Natural killer cell treated with Interleukin-12 subunit alpha and Interleukin-12 subunit beta and Interleukin-15 and Interleukin-18, amount 100 ng/mL, for 72 hours (primary cell): Measurements from ENCODE around the gene SLC1A7. TPM values are rescaled to one million over a fixed set of nuclear protein-coding genes. Genes with fewer than 3 reads are reported as not detected.

Experiments used
- ATAC-seq, 2 donors: fragments of 150-1000 bp; cut with Tn5 transposase in 1 of 2; sonication (Bioruptor Pico), chemical (Tn5 transposase) in 1 of 2; 2 replicates each; pipeline ENCODE4 v1.10.0; 2021
- DNase-seq: peaks from one replicate; pipeline ENCODE4 v3.0.0; 2022; ENCODE audit warnings: low spot score
- H3K27ac Mint-ChIP-seq, 2 donors: 1 replicate in 1 of 2; 2 replicates in 1 of 2; pipeline ENCODE4 v1.8.0; 2022; ENCODE audit warnings: mixed read lengths in 2 of 2, mild to moderate bottlenecking in 1 of 2, moderate library complexity in 1 of 2
- H3K27me3 Mint-ChIP-seq, 2 donors: 1 replicate in 1 of 2; 2 replicates in 1 of 2; pipeline ENCODE4 v1.8.0; 2022; ENCODE audit warnings: mixed read lengths in 2 of 2
- H3K36me3 Mint-ChIP-seq: one replicate; pipeline ENCODE4 v1.8.0; 2022; ENCODE audit warnings: mixed read lengths
- H3K4me1 Mint-ChIP-seq, 2 donors: 1 replicate in 1 of 2; 2 replicates in 1 of 2; pipeline ENCODE4 v1.8.0; 2022; ENCODE audit warnings: low read depth in 2 of 2, mixed read lengths in 2 of 2, mild to moderate bottlenecking in 1 of 2
- H3K4me3 Mint-ChIP-seq: one replicate; pipeline ENCODE4 v1.8.0; 2022; ENCODE audit warnings: mixed read lengths
- H3K9me3 Mint-ChIP-seq: 2 replicates; pipeline ENCODE4 v1.8.0; 2022; ENCODE audit warnings: mixed read lengths
- total RNA-seq, 2 donors: library from RNA; stranded (reverse); gene quantifications; one replicate each; pipeline ENCODE4 v1.2.3, GENCODE V29; 2022

SLC1A7 gene
- total RNA-seq, 2 donors from 2014 or later: 0.29 to 1.1 TPM

DNA sequence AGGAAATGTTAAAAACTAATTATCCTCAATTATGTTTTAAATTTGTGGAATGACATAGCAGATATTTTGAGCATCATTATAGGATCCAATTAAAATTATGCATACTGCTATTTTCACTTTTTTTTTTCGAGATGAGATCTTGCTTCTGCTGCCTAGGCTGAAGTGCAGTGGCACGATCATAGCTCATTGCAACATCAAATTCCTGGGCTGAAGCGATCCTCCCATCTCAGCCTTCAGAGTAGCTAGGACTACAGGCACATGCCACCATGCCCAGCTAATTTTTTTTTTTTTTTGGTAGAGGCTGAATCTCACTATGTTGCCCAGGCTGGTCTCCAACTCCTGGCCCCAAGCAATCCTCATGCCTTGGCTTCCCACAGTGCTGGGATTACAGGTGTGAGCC lies 11.3 kb upstream of the SLC1A7 start:
- Mint-ChIP-seq H3K27me3 (peaks cover 0 to 5% of the 10 kb centered on the region in 2 donors), H3K9me3 (no peaks in the 10 kb centered on the region), H3K4me3 (no peak overlapping the region), H3K36me3 (no peaks in the 10 kb centered on the region), H3K4me1 (no peaks in the 10 kb centered on the region), H3K27ac (no peak overlapping the region)
- DNase-seq (no peak), ATAC-seq (no peak)

DNA sequence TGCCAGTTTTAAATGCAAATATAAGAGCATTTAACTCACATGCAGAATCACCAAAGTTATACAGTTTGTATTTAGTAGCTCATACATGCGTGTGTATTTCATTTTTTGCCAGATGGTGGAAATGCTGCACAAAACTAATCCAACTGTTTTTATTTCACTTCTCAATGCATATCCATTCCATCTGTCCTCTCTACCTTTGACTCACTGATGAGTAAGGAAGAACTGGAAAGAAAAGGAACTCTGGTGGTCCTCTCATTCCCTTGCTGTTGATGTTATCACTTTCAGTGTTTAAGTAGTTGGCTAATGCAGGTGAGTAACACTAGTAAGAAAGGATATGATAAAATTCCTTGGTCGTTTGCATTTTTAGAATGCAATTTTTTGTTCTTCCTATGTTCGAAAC lies 5.7 kb upstream of the SLC1A7 start:
- H3K36me3 Mint-ChIP-seq: no peaks in the 10 kb centered on the region
- no peak for ATAC-seq
- no peaks in the 10 kb centered on the region for H3K9me3 Mint-ChIP-seq
- no peaks in the 10 kb centered on the region for H3K4me1 Mint-ChIP-seq
- H3K27me3 Mint-ChIP-seq: peaks cover 0 to under 1% of the 10 kb centered on the region in 2 donors
- H3K4me3 Mint-ChIP-seq: no peak overlapping the region
- H3K27ac Mint-ChIP-seq: no peak overlapping the region
- no peak for DNase-seq

DNA sequence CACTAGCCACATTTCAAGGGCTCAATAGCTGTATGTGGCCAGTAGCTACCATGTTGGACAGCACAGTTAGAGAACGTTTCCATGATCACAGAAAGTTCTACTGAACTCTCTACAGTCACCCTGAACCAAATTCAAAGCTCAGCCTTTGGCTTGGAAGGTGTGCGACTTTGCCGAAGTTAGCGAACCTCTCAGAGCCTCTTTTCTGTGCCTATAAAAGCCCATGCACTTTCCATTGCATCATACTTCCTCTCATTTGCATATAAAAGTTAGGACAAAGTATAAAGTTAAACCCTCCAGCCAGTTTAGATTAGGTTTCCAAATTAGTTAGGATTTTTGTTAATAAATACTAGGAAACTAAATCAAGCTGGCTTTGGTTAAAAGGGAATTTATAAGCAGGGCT lies 4.7 kb upstream of the SLC1A7 start:
- no peak overlapping the region for H3K27ac Mint-ChIP-seq
- H3K27me3 Mint-ChIP-seq: no peaks in the 10 kb centered on the region
- DNase-seq (no peak), ATAC-seq (no peak)
- H3K4me1 Mint-ChIP-seq: no peaks in the 10 kb centered on the region
- H3K4me3 Mint-ChIP-seq: no peak overlapping the region
- H3K9me3 Mint-ChIP-seq: no peaks in the 10 kb centered on the region
- no peaks in the 10 kb centered on the region for H3K36me3 Mint-ChIP-seq

- Mint-ChIP-seq H3K9me3 (no peaks in the 10 kb centered on the region), H3K4me3 (no peak overlapping the region), H3K27ac (no peak overlapping the region), H3K36me3 (no peaks in the 10 kb centered on the region), H3K27me3 (no peaks in the 10 kb centered on the region), H3K4me1 (no peaks in the 10 kb centered on the region)
- ATAC-seq: no peak
- no peak for DNase-seq
These were observed 3.7 kb upstream of the SLC1A7 start for GRCh38 chr1:53145942-53146708.

- H3K4me1 Mint-ChIP-seq: no peaks in the 10 kb centered on the region
- no peaks in the 10 kb centered on the region for H3K36me3 Mint-ChIP-seq
- DNase-seq (no peak), ATAC-seq (no peak)
- H3K27me3 Mint-ChIP-seq: no peaks in the 10 kb centered on the region
- no peak overlapping the region for H3K4me3 Mint-ChIP-seq
- H3K27ac Mint-ChIP-seq: no peak overlapping the region
- no peaks in the 10 kb centered on the region for H3K9me3 Mint-ChIP-seq
These were observed 3.1 kb upstream of the SLC1A7 start for GRCh38 chr1:53145619-53145941.

DNA sequence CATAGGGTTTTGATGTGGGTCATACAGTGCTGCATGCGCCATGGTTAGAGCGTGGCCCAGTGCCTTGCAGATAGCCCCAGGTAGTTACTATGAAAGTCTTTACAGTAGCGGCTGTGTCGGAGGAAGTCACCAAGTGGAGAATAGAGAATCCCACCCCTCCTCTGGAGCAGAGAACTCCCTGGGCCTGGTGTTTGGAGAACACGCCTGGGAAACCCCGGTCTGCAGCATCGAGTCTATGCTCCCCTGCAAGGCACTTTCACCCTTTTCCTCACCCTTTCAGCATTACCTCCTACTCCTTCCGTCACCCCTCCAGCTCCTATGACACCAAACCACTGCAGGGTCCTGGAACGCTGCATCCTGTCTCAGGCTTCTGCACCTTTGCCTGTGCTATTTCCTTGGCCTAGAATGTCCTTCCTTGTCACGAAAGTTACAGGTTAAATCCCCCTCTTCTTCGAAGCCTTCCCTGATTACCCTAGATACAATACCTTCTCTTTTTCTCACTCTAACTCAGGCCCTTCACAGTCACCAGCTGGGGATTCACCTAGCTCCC lies 2.7 kb upstream of the SLC1A7 start:
- ATAC-seq (no peak), DNase-seq (no peak)
- no peaks in the 10 kb centered on the region for H3K27me3 Mint-ChIP-seq
- H3K9me3 Mint-ChIP-seq: no peaks in the 10 kb centered on the region
- no peaks in the 10 kb centered on the region for H3K36me3 Mint-ChIP-seq
- H3K4me1 Mint-ChIP-seq: no peaks in the 10 kb centered on the region
- H3K4me3 Mint-ChIP-seq: no peak overlapping the region
- no peak overlapping the region for H3K27ac Mint-ChIP-seq

GRCh38 chr1:53144201-53144600 lies 1.8 kb upstream of the SLC1A7 start:
- no peaks in the 10 kb centered on the region for H3K27me3 Mint-ChIP-seq
- H3K27ac Mint-ChIP-seq: no peak overlapping the region
- H3K4me3 Mint-ChIP-seq: no peak overlapping the region
- no peaks in the 10 kb centered on the region for H3K36me3 Mint-ChIP-seq
- H3K9me3 Mint-ChIP-seq: no peaks in the 10 kb centered on the region
- H3K4me1 Mint-ChIP-seq: no peaks in the 10 kb centered on the region
- DNase-seq (no peak), ATAC-seq (no peak)

DNA sequence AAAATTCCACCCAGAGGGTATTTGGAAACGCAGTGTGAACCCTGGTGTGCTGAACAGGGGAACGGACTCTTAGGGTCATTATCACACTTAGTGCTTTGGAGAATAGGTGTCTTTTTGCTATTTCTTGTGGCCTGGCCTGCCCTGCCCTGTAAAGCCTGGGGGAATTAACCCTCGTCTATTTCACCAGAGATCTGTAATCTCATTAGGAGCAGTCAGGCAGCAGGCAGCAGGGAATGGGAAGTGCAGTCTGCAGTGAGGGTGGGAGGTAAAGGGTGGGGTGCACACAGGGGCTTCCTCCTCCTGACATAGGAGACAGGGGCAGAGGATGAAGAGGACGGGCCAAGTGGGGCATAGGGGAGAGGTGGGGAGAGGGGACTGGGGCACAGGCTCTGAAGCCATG lies 1.1 kb upstream of the SLC1A7 start:
- H3K27ac Mint-ChIP-seq: no peak overlapping the region
- no peak for DNase-seq
- H3K9me3 Mint-ChIP-seq: no peaks in the 10 kb centered on the region
- H3K4me3 Mint-ChIP-seq: no peak overlapping the region
- no peak for ATAC-seq
- peaks cover 0 to 4% of the 10 kb centered on the region in 2 donors for H3K4me1 Mint-ChIP-seq
- H3K36me3 Mint-ChIP-seq: no peaks in the 10 kb centered on the region
- H3K27me3 Mint-ChIP-seq: no peaks in the 10 kb centered on the region

DNA sequence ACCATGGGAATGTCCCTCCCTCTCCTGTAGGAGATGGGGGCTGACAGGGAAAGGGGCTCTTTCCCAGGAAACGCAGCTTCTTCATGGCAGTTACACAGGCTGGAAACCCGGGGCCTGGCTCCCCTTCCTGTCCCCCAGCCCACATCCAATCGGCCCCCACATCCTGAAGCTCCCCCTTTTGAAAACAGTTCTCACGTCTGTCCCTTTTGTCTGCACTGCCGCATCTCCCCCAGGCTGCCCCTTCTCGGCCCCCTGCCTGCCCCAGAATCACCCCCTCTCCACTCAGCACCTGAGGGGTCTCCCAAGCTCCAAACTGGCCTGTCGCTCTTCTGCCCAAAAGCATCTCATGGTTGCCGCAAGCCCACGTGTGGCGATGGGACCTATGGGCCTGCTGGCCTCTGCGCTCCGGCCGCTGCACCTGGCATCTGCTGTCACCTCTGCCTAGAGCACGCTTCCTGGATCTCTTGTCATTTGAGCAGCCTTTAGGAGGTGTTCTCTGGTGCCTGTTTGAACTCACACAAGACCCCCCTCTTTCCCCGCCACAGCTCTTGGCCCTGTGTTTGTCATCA lies 867 bp downstream of the SLC1A7 start:
- ATAC-seq: no peak
- Mint-ChIP-seq H3K4me1 (peaks cover 0 to 15% of the 10 kb centered on the region in 2 donors), H3K27me3 (no peaks in the 10 kb centered on the region), H3K27ac (no peak overlapping the region), H3K4me3 (no peak overlapping the region), H3K36me3 (peaks cover 9% of the 10 kb centered on the region), H3K9me3 (peaks cover 8% of the 10 kb centered on the region)
- no peak for DNase-seq

DNA sequence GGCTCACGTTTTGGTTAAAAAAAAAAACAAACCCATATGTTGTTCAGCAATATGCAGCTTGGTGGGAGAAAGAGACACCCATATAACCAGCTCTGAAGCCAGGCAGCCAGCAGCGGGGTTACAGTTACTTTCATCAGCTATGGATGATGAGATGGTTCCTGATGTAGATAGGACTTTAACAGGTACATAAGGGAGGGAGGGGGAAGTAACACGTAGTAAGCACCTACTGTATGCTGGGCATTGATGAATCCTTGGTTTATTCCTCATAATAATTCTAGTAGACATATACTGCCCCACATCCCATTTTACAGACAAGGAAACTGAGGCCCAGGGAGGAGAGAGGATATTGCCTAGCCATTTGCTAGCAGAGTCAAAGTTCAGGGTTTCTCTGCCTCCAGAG lies 2.0 kb downstream of the SLC1A7 start:
- ATAC-seq (no peak), DNase-seq (no peak)
- no peaks in the 10 kb centered on the region for H3K27me3 Mint-ChIP-seq
- H3K4me1 Mint-ChIP-seq: peaks cover 4 to 15% of the 10 kb centered on the region in 2 donors
- H3K9me3 Mint-ChIP-seq: peaks cover 8% of the 10 kb centered on the region
- H3K4me3 Mint-ChIP-seq: no peak overlapping the region
- H3K36me3 Mint-ChIP-seq: peaks cover 9% of the 10 kb centered on the region
- no peak overlapping the region for H3K27ac Mint-ChIP-seq

- no peak overlapping the region for H3K27ac Mint-ChIP-seq
- ATAC-seq (no peak), DNase-seq (no peak)
- peaks cover 9 to 20% of the 10 kb centered on the region in 2 donors for H3K4me1 Mint-ChIP-seq
- H3K9me3 Mint-ChIP-seq: peaks cover 8% of the 10 kb centered on the region
- no peak overlapping the region for H3K4me3 Mint-ChIP-seq
- no peaks in the 10 kb centered on the region for H3K27me3 Mint-ChIP-seq
- peaks cover 9% of the 10 kb centered on the region for H3K36me3 Mint-ChIP-seq
These were observed 2.5 kb downstream of the SLC1A7 start for GRCh38 chr1:53139951-53140361.

- Mint-ChIP-seq H3K9me3 (peaks cover 8% of the 10 kb centered on the region), H3K27ac (no peak overlapping the region)
- no peak for ATAC-seq
These were observed 3.2 kb downstream of the SLC1A7 start for GRCh38 chr1:53138991-53139884.

DNA sequence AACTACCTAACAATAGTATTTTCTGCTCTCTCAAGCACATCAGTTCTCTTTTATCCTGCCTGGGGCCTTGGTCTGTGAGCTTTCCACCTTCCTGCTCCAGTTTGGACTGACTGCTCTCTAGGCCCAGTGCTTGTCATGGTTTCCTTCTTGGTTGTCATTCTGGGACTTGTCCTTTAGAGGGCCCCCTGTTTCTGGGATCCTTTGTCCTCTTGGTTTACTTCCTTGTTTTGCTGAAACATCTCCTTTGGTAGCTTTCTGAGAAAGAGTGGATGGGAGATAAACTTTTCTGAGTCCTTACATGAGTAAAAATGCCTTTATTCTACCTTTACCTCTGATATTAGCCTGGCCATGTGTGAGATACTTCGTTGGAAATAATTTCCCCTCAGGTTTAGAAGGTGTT lies 4.7 kb downstream of the SLC1A7 start:
- no peak for DNase-seq
- peaks cover 15 to 31% of the 10 kb centered on the region in 2 donors for H3K4me1 Mint-ChIP-seq
- peaks cover 9% of the 10 kb centered on the region for H3K36me3 Mint-ChIP-seq
- H3K27me3 Mint-ChIP-seq: no peaks in the 10 kb centered on the region
- H3K9me3 Mint-ChIP-seq: peaks cover 8% of the 10 kb centered on the region
- H3K4me3 Mint-ChIP-seq: no peak overlapping the region
- no peak for ATAC-seq
- H3K27ac Mint-ChIP-seq: no peak overlapping the region

More at GRCh38 chr1:53138991-53139884, 3.2 kb downstream of the SLC1A7 start:
- Mint-ChIP-seq H3K27me3 (no peaks in the 10 kb centered on the region), H3K4me3 (no peak overlapping the region), H3K36me3 (peaks cover 9% of the 10 kb centered on the region), H3K4me1 (peaks cover 11 to 23% of the 10 kb centered on the region in 2 donors)
- no peak for DNase-seq

- Mint-ChIP-seq H3K4me3 (no peak overlapping the region), H3K4me1 (peaks cover 27 to 41% of the 10 kb centered on the region in 2 donors), H3K27ac (no peak overlapping the region), H3K36me3 (peaks cover 9% of the 10 kb centered on the region), H3K27me3 (no peaks in the 10 kb centered on the region), H3K9me3 (peaks cover 8% of the 10 kb centered on the region)
- peak in 1 of 2 donors; percentile 66 for ATAC-seq
- DNase-seq: no peak
These were observed 6.7 kb downstream of the SLC1A7 start for GRCh38 chr1:53135735-53136114.
